ENCODE results near the gene CASKIN1.
A peak's percentile ranks its signal among the peaks of the same experiment; 100 is the strongest.

CASKIN1 gene

DNA sequence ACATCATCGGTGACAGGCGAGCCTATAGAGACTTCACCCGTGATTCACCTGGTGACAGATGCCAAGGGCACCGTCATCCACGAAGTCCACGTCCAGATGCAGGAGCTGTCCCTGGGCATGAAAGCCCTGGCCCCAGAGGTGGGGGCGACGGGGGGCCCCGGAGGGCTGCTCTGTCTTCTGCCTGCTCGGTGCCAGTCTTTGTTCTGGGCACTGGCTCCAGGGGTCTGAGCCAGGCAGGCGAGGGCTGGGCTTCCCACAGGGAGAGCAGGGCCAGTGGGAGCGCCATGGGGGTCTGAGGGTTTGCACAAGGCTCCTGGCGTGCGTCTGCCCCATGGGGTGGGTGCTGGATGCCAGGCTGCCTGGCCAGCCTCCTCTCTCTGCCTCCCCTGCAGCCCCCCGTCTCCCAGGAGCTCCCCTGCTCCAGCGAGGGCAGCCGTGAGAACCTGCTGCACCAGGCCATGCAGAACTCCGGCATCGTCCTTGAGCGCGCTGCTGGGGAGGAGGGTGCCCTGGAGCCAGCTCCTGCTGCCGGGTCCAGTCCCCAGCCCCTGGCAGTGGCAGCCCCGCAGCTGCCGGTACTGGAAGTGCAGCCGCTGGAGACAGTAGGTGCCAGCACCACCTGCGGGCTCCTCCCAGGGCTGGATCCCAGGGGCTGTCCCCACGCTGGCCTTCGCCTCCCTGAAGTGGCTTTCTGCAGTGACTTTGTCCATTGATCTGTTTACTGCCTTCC lies 36.8 kb upstream of the CASKIN1 start:
- DNase-seq (ENCODE audit: low spot score), result no peak

DNA sequence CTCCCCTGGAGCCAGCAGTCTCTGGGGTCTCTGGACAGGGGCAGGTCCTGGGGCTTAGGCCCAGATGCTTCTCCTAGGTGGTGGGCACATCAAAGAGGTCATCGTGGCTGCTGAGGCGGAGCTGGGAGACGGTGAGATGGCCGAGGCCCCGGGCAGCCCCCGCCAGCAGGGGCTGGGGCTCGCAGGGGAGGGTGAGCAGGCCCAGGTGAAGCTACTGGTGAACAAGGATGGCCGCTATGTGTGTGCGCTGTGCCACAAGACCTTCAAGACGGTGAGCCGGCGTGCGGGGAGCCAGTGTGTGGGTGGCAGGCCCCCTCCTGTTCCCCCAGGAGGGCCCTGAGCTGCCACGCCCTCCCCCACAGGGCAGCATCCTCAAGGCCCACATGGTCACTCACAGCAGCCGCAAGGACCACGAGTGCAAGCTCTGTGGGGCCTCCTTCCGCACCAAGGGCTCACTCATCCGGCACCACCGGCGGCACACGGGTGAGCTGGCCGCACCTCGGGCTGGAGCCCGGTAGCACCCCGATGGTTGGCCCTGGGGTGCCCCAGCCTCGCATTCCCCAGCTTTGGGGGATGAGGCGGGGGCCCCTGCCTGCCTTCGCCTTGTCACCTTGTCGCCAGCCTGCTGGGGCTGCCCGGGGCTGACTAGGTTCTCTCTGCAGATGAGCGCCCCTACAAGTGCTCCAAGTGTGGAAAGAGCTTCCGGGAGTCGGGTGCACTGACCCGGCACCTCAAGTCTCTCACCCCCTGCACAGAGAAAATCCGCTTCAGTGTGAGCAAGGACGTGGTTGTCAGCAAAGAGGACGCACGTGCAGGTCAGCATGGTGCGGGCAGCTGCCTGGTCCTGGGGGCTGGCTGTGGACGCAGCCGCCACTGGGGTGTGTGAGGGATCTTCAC lies 35.9 kb upstream of the CASKIN1 start:
- no peak for DNase-seq (ENCODE audit: low spot score)

GRCh38 chr16:2231016-2231931 lies 34.9 kb upstream of the CASKIN1 start:
- DNase-seq (ENCODE audit: low spot score), result no peak

DNA sequence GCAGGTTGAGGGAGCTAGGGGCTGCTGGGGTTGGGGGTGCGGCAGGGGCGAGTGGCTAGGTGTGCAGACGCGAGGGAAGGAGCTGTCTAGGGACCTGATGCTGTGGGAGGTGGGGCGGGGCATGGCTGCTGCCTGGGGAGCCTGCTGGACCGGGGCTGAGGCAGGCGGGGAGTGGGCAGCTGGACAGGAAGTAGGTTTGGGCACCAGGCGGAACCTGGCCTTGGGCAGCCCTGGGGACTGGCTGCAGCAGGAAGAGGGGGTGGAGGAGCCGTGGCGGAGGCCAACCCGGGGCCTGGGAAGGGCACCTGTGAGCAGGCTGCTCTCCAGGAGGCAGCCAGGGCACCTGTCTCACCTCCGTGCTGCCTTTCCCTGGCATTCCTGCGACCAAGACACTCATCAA lies 34.0 kb upstream of the CASKIN1 start:
- no peak for DNase-seq (ENCODE audit: low spot score)

DNA sequence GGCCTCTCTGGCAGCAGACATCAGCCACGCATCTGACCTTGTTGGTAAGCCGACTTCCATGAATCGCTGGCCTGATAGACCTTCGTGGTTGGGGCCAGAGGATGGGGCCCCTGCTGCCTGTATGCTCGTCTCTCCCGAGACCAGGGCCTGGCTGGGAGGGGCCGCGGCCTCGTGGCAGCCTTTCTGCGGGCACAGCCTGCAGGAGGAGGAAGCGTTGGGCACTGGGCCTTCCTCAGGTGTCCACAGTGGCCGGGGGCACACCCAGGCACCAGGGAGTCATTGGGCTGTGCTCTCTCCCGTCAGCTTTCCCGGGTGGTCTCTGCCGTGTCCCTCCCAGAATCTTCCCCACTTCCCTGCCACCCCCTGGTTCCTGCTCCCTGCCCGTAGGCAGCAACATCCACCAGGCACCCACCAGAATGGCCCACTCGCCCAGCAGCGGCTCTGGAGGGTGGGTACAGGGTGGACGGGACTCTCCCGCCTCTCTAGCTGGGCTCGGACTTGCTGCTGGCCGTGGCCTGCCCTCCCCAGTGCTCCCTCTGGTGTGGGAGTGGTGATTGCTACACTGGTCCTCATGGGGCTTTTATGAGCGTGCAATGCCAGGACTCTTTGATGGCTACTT lies 33.3 kb upstream of the CASKIN1 start:
- no peak for DNase-seq (ENCODE audit: low spot score)

DNA sequence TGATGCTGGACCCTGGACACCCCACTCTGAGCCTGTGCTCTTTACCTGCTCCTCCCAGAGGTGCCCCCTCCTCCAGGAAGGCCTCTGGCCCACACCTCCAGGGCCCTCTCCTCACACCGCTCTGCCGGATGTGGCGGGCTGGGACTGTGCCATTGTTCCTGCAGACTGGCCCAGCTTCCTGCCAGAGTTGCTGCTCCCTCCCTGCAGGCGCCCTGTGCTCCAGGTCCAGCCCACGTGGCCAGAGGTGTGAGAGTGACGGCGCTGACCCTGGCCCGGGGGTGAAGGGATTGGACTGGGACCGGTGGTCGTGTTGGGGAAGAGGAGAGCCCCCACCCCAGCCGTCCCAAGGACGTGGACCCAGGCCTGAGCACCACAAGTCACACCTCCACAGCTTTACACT lies 32.7 kb upstream of the CASKIN1 start:
- DNase-seq (ENCODE audit: low spot score), result no peak

DNA sequence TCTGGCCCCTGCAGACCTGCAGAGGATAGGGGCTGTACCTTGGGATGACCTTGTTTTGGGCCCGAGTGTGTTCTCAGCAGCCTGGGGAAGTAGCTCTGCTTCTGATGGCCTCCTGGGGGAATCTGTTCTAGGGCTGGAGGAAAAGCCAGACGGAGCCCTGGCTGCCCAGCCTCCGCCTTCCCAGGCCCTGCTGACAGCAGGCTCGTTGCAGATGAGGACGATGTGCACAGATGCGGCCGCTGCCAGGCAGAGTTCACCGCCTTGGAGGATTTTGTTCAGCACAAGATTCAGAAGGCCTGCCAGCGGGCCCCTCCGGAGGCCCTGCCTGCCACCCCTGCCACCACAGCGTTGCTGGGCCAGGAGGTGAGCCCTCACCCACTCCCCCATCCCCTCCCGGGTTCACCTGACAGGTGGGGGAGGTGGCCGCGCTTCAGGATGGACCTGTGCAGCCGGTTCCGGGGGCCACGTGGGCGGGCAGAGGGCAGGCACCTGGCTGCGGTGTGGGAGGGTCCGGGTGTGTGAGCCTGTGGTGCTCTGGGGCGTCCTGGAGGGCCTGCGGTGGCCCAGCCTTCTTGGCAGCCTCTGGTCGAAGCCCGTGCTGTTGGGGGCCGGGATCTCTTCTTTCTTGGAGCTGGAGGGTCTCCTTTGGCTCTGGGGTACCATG lies 31.9 kb upstream of the CASKIN1 start:
- DNase-seq (ENCODE audit: low spot score), result no peak

DNA sequence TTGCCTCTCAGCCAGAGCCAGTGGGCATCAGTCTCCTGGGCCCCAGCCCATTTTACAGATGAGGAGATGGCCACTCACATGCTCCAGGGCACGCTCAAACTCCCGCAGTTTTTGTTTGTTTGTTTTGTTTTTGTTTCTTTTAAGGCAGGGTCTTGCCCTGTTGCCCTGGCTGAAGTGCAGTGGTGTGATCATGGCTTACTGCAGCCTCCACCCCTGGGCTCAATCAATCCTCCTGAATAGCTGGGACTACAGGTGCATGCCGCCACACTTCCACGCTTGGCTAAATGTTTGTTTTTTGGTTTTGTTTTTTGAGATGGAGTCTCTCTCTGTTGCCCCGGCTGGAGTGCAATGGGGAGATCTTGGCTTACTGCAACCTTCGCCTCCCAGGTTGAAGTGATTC lies 30.5 kb upstream of the CASKIN1 start:
- DNase-seq (ENCODE audit: low spot score), result no peak

DNA sequence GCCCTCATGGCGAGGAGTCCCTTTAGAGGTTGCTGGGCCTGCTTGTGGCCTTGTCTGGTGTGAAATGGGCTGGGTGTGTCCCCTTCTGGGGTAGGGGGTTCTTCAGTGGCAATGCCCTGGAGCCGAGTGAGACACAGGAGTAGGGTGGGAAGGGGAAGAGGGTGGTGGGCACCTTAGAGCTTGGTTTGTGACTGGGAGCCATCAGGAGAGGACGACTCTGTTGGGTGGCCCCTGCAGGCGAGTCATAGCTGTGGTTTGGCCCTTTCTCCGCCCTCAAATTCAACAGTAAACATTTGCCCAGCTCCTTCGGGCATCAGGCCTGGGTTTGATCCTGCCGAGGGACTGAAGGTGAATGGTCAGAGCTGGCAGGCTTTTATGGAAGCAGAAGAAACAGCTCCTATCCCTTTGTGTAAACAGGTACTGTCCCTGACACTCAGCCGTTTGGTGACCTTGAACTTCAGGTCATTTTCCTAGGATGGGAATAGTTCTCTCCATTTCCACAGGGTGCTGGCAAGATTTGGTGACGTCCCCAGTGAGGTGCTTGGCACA lies 29.9 kb upstream of the CASKIN1 start:
- no peak for DNase-seq (ENCODE audit: low spot score)

DNA sequence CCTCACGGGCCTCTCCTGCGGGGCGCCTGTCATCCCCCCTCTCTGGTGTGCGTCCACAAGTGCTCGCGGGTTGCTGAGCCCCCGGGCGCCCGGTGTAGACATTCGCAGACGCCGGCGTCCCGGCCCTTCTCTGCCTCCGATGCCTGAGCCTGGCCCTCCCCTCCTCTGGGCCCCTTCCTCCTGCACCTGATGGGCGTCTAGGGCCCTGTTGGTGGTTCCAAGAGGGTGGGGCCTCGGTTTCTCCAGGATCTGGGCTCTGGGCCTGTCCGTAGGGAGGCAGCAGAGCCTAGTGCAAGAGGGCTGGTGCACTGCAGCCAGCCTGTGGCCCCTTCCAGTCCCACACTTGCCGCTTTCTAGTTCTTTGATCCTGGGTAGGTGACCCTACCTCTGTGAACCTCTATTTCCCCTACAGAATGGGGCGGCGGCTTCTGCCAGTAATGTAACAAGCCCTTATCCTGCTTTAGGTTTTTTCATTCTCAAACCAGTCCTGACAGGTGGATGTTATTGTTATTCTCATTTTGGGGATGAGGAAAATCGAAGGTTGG lies 27.6 kb upstream of the CASKIN1 start:
- DNase-seq (ENCODE audit: low spot score), result no peak

DNA sequence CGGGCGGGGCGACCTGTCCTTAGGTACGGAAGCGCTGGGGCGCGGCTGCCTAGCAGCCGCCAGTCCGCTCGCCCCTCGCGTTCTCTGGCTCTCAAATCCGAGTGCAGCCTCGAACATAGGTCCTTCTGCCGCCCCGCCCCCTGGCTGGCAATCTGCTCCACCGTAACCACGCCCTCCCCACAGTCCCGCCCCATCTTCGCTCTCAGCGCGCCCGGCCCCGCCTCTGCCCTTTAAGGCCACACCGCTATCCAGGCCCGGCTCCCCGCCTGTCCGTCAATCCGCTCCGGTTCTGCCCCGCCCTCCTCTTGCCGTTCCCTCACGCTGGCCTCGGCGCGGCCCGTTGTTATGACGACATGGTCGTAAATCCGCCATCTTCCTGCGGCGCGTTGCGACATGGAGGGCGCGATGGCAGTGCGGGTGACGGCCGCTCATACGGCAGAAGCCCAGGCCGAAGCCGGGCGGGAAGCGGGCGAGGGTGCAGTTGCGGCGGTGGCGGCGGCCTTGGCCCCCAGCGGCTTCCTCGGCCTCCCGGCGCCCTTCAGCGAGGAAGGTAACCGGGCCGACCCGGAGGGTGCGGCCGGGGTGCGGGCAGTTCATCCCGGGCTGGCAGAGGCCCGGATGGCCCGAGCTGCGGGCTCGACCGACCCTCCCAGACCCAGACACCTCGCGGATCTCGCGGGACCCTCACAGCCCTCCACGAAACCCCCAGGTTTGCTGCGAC lies 27.0 kb upstream of the CASKIN1 start, which contains the start of gene E4F1:
Gene E4F1 (plus strand): TSS at position 371 of the 721 bp plus-strand sequence. CDS start 23 bp downstream, at position 394.
- peak; percentile 98 for DNase-seq (ENCODE audit: low spot score)

GRCh38 chr16:2216330-2216729 lies 19.9 kb upstream of the CASKIN1 start:
- DNase-seq (ENCODE audit: low spot score), result no peak

- DNase-seq (ENCODE audit: low spot score), result no peak
Observed at GRCh38 chr16:2214719-2214968, 18.2 kb upstream of the CASKIN1 start, which contains the start of gene PGP. Gene PGP (minus strand): TSS chr16:2214840. CDS start chr16:2214777, 63 bp downstream.

DNA sequence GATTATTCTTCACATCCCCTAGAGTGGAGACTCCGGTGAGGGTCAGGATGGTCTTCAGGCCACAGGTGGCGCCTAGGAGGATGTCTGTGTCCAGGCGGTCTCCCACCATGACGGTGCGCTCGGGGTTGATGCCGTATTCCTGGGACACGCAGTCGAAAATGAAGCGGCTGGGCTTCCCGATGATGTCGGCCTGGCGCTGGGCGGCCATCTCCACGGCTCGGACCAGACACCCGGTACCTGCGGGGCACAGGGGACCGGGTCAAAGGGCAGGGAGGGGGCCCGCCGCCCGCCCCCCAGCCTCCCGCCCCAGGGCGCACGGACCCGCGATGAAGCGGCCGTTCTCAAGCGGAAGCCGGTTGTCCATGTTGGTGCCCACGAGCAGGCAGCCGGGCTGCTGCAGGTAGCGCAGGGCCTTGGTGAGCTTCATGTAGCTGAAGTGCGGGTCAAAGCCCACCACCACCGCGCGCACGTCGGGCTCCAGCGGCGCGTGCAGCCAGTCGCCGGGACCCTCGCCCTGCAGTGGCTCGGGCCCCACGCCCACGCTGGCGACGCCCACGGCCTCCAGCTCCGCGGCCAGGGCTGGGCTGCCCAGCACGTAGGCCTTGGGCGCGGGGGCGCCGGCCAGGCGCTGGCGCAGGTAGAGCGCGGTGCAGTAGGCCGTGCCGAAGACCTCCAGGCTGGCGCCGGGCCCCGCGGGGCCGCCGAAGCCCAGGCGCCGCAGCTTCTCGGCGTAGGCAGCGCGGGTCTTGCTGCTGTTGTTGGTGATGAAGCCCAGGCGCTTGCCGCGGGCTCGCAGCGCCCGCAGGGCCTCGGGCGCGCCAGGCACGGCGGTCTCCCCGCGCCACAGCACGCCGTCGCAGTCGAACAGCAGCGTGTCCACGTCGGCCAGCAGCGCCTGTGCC lies 17.7 kb upstream of the CASKIN1 start:
- no peak for DNase-seq (ENCODE audit: low spot score)

DNA sequence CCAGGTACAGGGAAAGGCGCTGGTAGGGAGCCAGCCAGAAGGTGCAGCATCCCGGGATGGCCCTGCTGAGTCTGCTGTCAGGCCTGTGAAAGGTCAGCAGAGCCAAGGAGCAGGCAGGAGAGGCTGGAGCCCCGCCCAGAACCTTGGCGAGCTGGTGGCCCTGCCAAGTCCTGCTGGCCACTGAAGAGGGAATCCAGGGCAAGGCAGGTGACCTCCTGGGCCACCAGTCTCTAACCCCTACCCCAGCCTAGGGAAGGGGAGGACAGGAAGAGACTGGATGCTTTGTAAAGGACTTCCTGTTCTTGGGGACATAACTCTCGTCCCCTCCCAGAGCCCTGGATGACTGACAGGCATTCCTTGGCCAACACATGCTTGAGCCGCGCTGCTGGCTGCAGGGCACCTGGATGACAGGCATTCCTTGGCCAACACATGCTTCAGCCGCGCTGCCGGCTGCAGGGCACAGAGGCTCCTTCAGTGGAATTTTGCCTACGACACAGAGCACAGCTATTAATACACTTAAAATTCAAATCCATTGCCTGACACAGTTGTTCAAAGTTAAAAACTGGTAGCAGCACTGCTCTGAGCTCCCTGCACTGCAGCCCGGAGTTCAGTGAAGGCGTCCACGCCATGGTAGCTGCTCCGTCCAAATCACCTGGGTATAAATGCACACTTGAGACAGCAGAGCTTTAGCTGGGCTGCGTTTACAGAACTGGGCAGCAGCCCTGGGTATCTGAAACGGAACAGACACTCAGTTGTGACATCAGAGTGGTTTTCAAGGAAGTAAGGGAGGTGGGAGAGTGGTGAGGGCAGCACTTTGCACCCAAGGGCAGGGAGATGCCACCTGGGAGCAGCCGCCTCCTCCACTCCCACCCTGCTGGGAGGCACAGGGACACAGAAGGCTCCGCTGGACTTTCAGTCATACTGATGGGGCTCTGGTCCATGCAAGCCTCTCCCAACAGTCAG lies 16.2 kb upstream of the CASKIN1 start:
- DNase-seq (ENCODE audit: low spot score), result no peak

DNA sequence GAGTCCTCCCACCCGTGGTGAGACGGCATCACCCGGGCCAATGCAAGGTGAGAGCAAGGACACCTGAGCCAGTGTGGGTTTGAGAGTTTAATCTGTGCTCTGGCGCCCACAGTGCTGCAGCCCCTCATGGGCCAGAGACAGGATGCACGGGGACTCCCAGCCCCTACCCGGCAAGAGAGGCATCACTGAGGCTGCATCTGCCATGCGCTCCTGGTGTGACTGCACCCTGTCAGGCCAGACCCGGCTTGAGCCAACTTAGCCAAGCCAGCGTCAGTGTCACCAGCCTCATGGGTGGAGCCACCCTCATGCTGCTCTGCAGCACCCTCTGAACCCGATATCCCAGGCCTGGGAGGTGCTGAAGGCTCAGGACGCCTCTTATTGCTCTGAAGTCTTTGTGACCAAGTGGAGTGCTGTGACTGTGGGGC lies 15.5 kb upstream of the CASKIN1 start:
- DNase-seq (ENCODE audit: low spot score), result no peak

Data from putamen (tissue), 1 donor.